ENCODE measurements around the gene TUBB6.

DNA sequence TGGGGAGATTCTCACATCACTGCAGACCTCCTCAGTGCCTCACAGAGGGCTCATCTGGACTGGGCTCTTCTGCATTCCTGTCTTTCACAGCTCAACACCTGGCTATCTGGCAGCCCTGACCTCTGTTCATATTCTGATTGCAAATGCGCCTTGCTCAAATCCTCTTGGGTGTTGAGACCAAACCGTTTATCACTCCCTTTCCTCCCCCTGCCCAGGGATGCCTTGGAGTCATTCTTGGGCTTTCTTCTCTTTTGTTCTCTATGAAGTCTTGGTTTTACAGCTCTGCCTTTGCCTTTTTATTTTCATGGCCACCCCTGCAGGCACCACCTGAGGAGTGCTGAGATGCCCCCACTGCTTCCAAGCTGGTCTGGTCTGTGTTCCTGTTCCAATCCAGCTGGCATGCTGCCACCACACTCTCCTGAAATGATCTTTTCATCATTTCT lies 26.3 kb downstream of the TUBB6 start:
- TF ChIP-seq, protein P1, sequence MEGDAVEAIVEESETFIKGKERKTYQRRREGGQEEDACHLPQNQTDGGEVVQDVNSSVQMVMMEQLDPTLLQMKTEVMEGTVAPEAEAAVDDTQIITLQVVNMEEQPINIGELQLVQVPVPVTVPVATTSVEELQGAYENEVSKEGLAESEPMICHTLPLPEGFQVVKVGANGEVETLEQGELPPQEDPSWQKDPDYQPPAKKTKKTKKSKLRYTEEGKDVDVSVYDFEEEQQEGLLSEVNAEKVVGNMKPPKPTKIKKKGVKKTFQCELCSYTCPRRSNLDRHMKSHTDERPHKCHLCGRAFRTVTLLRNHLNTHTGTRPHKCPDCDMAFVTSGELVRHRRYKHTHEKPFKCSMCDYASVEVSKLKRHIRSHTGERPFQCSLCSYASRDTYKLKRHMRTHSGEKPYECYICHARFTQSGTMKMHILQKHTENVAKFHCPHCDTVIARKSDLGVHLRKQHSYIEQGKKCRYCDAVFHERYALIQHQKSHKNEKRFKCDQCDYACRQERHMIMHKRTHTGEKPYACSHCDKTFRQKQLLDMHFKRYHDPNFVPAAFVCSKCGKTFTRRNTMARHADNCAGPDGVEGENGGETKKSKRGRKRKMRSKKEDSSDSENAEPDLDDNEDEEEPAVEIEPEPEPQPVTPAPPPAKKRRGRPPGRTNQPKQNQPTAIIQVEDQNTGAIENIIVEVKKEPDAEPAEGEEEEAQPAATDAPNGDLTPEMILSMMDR (IDR thresholded peaks at IDR 0.05; ENCODE audit: insufficient read depth, low read length), result no peak
- TF ChIP-seq POLR2AphosphoS5 (IDR thresholded peaks at IDR 0.05; ENCODE audit: low read depth), result no peak
- no peak for TF ChIP-seq SPI1 (IDR thresholded peaks at IDR 0.05; ENCODE audit: borderline replicate concordance, low read depth)
- TF ChIP-seq, protein P2, sequence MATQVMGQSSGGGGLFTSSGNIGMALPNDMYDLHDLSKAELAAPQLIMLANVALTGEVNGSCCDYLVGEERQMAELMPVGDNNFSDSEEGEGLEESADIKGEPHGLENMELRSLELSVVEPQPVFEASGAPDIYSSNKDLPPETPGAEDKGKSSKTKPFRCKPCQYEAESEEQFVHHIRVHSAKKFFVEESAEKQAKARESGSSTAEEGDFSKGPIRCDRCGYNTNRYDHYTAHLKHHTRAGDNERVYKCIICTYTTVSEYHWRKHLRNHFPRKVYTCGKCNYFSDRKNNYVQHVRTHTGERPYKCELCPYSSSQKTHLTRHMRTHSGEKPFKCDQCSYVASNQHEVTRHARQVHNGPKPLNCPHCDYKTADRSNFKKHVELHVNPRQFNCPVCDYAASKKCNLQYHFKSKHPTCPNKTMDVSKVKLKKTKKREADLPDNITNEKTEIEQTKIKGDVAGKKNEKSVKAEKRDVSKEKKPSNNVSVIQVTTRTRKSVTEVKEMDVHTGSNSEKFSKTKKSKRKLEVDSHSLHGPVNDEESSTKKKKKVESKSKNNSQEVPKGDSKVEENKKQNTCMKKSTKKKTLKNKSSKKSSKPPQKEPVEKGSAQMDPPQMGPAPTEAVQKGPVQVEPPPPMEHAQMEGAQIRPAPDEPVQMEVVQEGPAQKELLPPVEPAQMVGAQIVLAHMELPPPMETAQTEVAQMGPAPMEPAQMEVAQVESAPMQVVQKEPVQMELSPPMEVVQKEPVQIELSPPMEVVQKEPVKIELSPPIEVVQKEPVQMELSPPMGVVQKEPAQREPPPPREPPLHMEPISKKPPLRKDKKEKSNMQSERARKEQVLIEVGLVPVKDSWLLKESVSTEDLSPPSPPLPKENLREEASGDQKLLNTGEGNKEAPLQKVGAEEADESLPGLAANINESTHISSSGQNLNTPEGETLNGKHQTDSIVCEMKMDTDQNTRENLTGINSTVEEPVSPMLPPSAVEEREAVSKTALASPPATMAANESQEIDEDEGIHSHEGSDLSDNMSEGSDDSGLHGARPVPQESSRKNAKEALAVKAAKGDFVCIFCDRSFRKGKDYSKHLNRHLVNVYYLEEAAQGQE (IDR thresholded peaks at IDR 0.05; ENCODE audit: insufficient replicate concordance, low read depth), result no peak
- no peak for TF ChIP-seq GABPA (IDR thresholded peaks at IDR 0.05; ENCODE audit: low read depth)

Measured in HL-60 (cell line).